Lung (tissue), 12 donors: ENCODE results near the gene DNASE1L1. TPM values are rescaled to one million over a fixed set of nuclear protein-coding genes. Genes with fewer than 3 reads are reported as not detected.

Experiments
- ATAC-seq: fragments of 200-7000 bp; cut with Tn5 transposase; one replicate; pipeline ENCODE4 v1.9.1; 2020; ENCODE audit warnings: moderate number of reproducible peaks; ENCODE audit not compliant: insufficient read depth, low FRiP score
- DNase-seq, 3 donors: peaks; one replicate each; pipeline ENCODE4 v3.0.0-alpha.2; 2013 to 2017
- H3K27ac ChIP-seq, 2 donors: one replicate each; pipeline ENCODE4 v1.5.1; 2013; ENCODE audit warnings: mild to moderate bottlenecking in 2 of 2, moderate library complexity in 2 of 2, control low read depth in 1 of 2, inconsistent platforms in 1 of 2, low read depth in 1 of 2, low read length in 1 of 2
- H3K27me3 ChIP-seq, 3 donors: one replicate each; pipeline ENCODE4 v1.5.1; 2013; ENCODE audit warnings: low read length in 2 of 3; ENCODE audit not compliant: control insufficient read depth in 3 of 3, insufficient read depth in 3 of 3
- H3K36me3 ChIP-seq, 4 donors: one replicate each; pipeline ENCODE4 v1.5.1; 2013; ENCODE audit warnings: low read length in 4 of 4, mild to moderate bottlenecking in 1 of 4, moderate library complexity in 1 of 4; ENCODE audit not compliant: control insufficient read depth in 4 of 4, insufficient read depth in 4 of 4
- H3K4me1 ChIP-seq, 5 donors: one replicate each; pipeline ENCODE4 v1.5.1; 2013; ENCODE audit warnings: low read length in 5 of 5, mild to moderate bottlenecking in 2 of 5, moderate library complexity in 1 of 5; ENCODE audit not compliant: control insufficient read depth in 5 of 5, insufficient read depth in 5 of 5
- H3K4me3 ChIP-seq: one replicate; pipeline ENCODE4 v1.5.1; 2013; ENCODE audit warnings: mild to moderate bottlenecking, control low read depth, moderate library complexity
- H3K9ac ChIP-seq, 2 donors: one replicate each; pipeline ENCODE4 v1.5.1; 2013; ENCODE audit warnings: low read length in 2 of 2, control low read depth in 1 of 2; ENCODE audit not compliant: insufficient read depth in 1 of 2
- H3K9me3 ChIP-seq, 4 donors: one replicate each; pipeline ENCODE4 v1.5.1; 2013; ENCODE audit warnings: low read length in 3 of 4, mild to moderate bottlenecking in 1 of 4, moderate library complexity in 1 of 4; ENCODE audit not compliant: control insufficient read depth in 4 of 4, insufficient read depth in 3 of 4
- CTCF ChIP-seq: IDR thresholded peaks from 2 replicates; pipeline ENCODE4 v1.5.1; 2012; ENCODE audit warnings: mild to moderate bottlenecking; ENCODE audit errors: control extremely low read depth, extremely low read depth
- WGBS, 2 donors: extraction: QIAGEN DNeasy Blood & Tissue Kit; methylation state at CpG; one replicate each; pipeline ENCODE4 v1.1.7; 2013; 5-methylcytosine and 5-hydroxymethylcytosine counted together
- polyA plus RNA-seq, 2 donors: library from polyadenylated mRNA; stranded (reverse); fragments of 200-250 nt; gene quantifications; one replicate each; pipeline ENCODE4 v1.2.1, GENCODE V29; 2013
- total RNA-seq, 2 donors: library from RNA; depleted of rRNA in 1 of 2; stranded (reverse); fragments of >200 nt in 1 of 2; gene quantifications; one replicate each; pipeline ENCODE4 v1.2.1, GENCODE V29; 2014 to 2021
- donor health status: control.
- donor health status: control.
- donor health status: Bipolar disorder and iron deficiency.
- donor health status: healthy.
- donor health status: DM: yes; HTN: yes; CAD: no.

The DNASE1L1 gene
- total and polyA plus RNA-seq, 4 donors = 12.5 to 52.3 (median 34.6) TPM

GRCh38 chrX:154358011-154358410, 51.0 kb downstream of the DNASE1L1 start:
- WGBS, 2 donors = 93 to 100% methylated on average over 5 to 11 of the region's 11 CpGs
- no peak for DNase-seq
- TF ChIP-seq CTCF = no peak
- Histone ChIP-seq H3K9me3 (peaks cover 0 to 2% (median 0%) of the 10 kb centered on the region in 4 donors), H3K4me1 (no peaks in the 10 kb centered on the region), H3K27me3 (no peaks in the 10 kb centered on the region), H3K27ac (no peak overlapping the region), H3K36me3 (peaks cover 37 to 83% (median 44%) of the 10 kb centered on the region in 4 donors), H3K9ac (no peak overlapping the region), H3K4me3 (no peak overlapping the region)
- no peak for ATAC-seq

- no peak overlapping the region for H3K9ac ChIP-seq
- DNase-seq (no peak), ATAC-seq (no peak)
- H3K27ac ChIP-seq = no peak overlapping the region
- H3K4me1 ChIP-seq = no peaks in the 10 kb centered on the region
- peaks cover 34 to 80% (median 45%) of the 10 kb centered on the region in 4 donors for H3K36me3 ChIP-seq
- TF ChIP-seq CTCF = no peak
- 92 to 93% methylated on average over 27 of the region's 27 CpGs for WGBS, 2 donors
- H3K9me3 ChIP-seq = peaks cover 0 to 2% (median 0%) of the 10 kb centered on the region in 4 donors
- no peak overlapping the region for H3K4me3 ChIP-seq
- no peaks in the 10 kb centered on the region for H3K27me3 ChIP-seq
Observed at GRCh38 chrX:154357205-154357604, 51.8 kb downstream of the DNASE1L1 start.

GRCh38 chrX:154356596-154356995, 52.5 kb downstream of the DNASE1L1 start:
- Histone ChIP-seq H3K27me3 (no peaks in the 10 kb centered on the region), H3K9me3 (peaks cover 0 to 2% (median 0%) of the 10 kb centered on the region in 4 donors), H3K27ac (peak overlapping the region in 1 of 2 donors; percentile 9), H3K36me3 (peaks cover 28 to 79% (median 43%) of the 10 kb centered on the region in 4 donors), H3K9ac (no peak overlapping the region), H3K4me3 (no peak overlapping the region), H3K4me1 (no peaks in the 10 kb centered on the region)
- TF ChIP-seq CTCF = no peak
- WGBS, 2 donors = 82 to 92% methylated on average over 7 to 13 of the region's 13 CpGs
- ATAC-seq (no peak), DNase-seq (no peak)

GRCh38 chrX:154355776-154356140, 53.3 kb downstream of the DNASE1L1 start:
- Histone ChIP-seq H3K27ac (peak overlapping the region in 1 of 2 donors; percentile 37), H3K9ac (no peak overlapping the region), H3K27me3 (no peaks in the 10 kb centered on the region), H3K4me3 (no peak overlapping the region), H3K4me1 (no peaks in the 10 kb centered on the region), H3K9me3 (peaks cover 0 to 2% (median 0%) of the 10 kb centered on the region in 4 donors), H3K36me3 (peaks cover 24 to 80% (median 45%) of the 10 kb centered on the region in 4 donors)
- TF ChIP-seq CTCF = no peak
- DNase-seq = no peak
- no peak for ATAC-seq
- WGBS, 2 donors = 67 to 77% methylated on average over 8 to 12 of the region's 12 CpGs
